ENCODE measurements around the gene PATJ.
"Not testable (repeated sequence)": the region's sequence is repeated elsewhere in the genome, so short reads cannot be mapped to it uniquely, and the experiment has no call there.

The PATJ gene

GRCh38 chr1:61741711-61742619 lies at the start of gene PATJ:
PATJ (plus strand) TSS chr1:61742480; CDS start chr1:61762893, 20,413 bp downstream.
- peak within 1 kb of the TSS; percentile 77 for H3K4me3 ChIP-seq (ENCODE audit: low read length)
- TF ChIP-seq CTCF (IDR thresholded peaks at IDR 0.05; ENCODE audit: insufficient read depth, low read depth, low read length, missing control alignments) = no peak
- peak; percentile 88 for DNase-seq (ENCODE audit: low read depth)

- DNase-seq (ENCODE audit: low read depth) = no peak
- TF ChIP-seq CTCF (IDR thresholded peaks at IDR 0.05; ENCODE audit: insufficient read depth, low read depth, low read length, missing control alignments) = no peak
- no peak overlapping the region for H3K4me3 ChIP-seq (ENCODE audit: low read length)
Observed at GRCh38 chr1:61699911-61700851, 42.1 kb upstream of the PATJ start.

GRCh38 chr1:61708953-61709907 lies 33.0 kb upstream of the PATJ start:
- no peak for TF ChIP-seq CTCF (IDR thresholded peaks at IDR 0.05; ENCODE audit: insufficient read depth, low read depth, low read length, missing control alignments)
- no peak for DNase-seq (ENCODE audit: low read depth)
- H3K4me3 ChIP-seq (ENCODE audit: low read length) = no peak overlapping the region

- TF ChIP-seq CTCF (IDR thresholded peaks at IDR 0.05; ENCODE audit: insufficient read depth, low read depth, low read length, missing control alignments) = no peak
- H3K4me3 ChIP-seq (ENCODE audit: low read length) = no peak overlapping the region
- DNase-seq (ENCODE audit: low read depth) = no peak
Observed at GRCh38 chr1:61709908-61710289, 32.4 kb upstream of the PATJ start.

GRCh38 chr1:61711257-61711656 lies 31.0 kb upstream of the PATJ start:
- H3K4me3 ChIP-seq (ENCODE audit: low read length) = not testable (repeated sequence)
- peak; percentile 45 for DNase-seq (ENCODE audit: low read depth)

- H3K4me3 ChIP-seq (ENCODE audit: low read length) = no peak overlapping the region
- no peak for DNase-seq (ENCODE audit: low read depth)
- TF ChIP-seq CTCF (IDR thresholded peaks at IDR 0.05; ENCODE audit: insufficient read depth, low read depth, low read length, missing control alignments) = no peak
Observed at GRCh38 chr1:61711969-61712368, 30.3 kb upstream of the PATJ start.

GRCh38 chr1:61718996-61719663 lies 23.1 kb upstream of the PATJ start:
- H3K4me3 ChIP-seq (ENCODE audit: low read length); DNase-seq (ENCODE audit: low read depth): not testable (repeated sequence)

Data from epithelial cell of esophagus (primary cell).